ENCODE measurements around the gene TAS2R19. TPM values are rescaled to one million over a fixed set of nuclear protein-coding genes. Genes with fewer than 3 reads are reported as not detected.
"Not testable (repeated sequence)": the region's sequence is repeated elsewhere in the genome, so short reads cannot be mapped to it uniquely, and the experiment has no call there.

The TAS2R19 gene
- total RNA-seq, 1 experiment from 2014 or later = 2.7 TPM

GRCh38 chr12:11067514-11067913 lies 45.1 kb upstream of the TAS2R19 start:
- CTCF ChIA-PET = no interaction called here

DNA sequence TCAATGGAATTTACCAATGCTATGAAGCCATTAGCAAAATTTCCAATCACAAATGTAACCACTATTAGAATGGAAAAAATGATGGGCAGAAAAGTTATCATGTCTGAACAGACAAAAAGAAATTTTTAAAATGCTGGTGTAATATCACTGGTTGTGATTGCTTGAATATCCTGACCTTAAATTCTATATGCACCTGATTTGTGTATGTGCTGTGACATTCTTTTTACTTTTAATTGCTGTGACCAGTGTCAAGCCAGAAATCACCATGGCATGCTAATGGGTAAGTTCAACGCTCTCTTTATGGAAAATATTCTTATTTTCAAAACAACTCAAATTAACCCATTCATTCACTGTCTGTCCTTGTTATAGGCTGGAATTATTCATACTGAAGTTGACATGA lies 39.8 kb upstream of the TAS2R19 start, which contains the start of gene TAS2R46:
TSS of gene TAS2R46 (minus strand) at position 101 of the 400 bp plus-strand sequence. CDS start at position 101, 0 bp downstream.
- intact Hi-C loops (cut with micrococcal nuclease); H3K4me3 Mint-ChIP-seq (ENCODE audit: unreplicated experiment); POLR2A ChIA-PET; CTCF ChIA-PET; H3K27ac Mint-ChIP-seq (ENCODE audit: low read depth, unreplicated experiment); DNase-seq (ENCODE audit: unreplicated experiment); BruUV-seq (replicated peaks); H3K27me3 Mint-ChIP-seq (ENCODE audit: insufficient read depth, unreplicated experiment); H3K4me1 Mint-ChIP-seq (ENCODE audit: insufficient read depth, unreplicated experiment); H3K36me3 Mint-ChIP-seq (ENCODE audit: insufficient read depth, unreplicated experiment); H3K9me3 Mint-ChIP-seq (ENCODE audit: unreplicated experiment): not testable (repeated sequence)

More at GRCh38 chr12:11067514-11067913, 45.1 kb upstream of the TAS2R19 start:
- BruUV-seq (replicated peaks) = no TSS peak
- intact Hi-C loops (cut with micrococcal nuclease) = no loop called here
- Mint-ChIP-seq H3K4me3 (ENCODE audit: unreplicated experiment) (no peak overlapping the region), H3K27me3 (ENCODE audit: insufficient read depth, unreplicated experiment) (no peaks in the 10 kb centered on the region), H3K4me1 (ENCODE audit: insufficient read depth, unreplicated experiment) (no peaks in the 10 kb centered on the region), H3K9me3 (ENCODE audit: unreplicated experiment) (no peaks in the 10 kb centered on the region), H3K27ac (ENCODE audit: low read depth, unreplicated experiment) (no peak overlapping the region), H3K36me3 (ENCODE audit: insufficient read depth, unreplicated experiment) (no peaks in the 10 kb centered on the region)
- TF ChIP-seq, protein P1, sequence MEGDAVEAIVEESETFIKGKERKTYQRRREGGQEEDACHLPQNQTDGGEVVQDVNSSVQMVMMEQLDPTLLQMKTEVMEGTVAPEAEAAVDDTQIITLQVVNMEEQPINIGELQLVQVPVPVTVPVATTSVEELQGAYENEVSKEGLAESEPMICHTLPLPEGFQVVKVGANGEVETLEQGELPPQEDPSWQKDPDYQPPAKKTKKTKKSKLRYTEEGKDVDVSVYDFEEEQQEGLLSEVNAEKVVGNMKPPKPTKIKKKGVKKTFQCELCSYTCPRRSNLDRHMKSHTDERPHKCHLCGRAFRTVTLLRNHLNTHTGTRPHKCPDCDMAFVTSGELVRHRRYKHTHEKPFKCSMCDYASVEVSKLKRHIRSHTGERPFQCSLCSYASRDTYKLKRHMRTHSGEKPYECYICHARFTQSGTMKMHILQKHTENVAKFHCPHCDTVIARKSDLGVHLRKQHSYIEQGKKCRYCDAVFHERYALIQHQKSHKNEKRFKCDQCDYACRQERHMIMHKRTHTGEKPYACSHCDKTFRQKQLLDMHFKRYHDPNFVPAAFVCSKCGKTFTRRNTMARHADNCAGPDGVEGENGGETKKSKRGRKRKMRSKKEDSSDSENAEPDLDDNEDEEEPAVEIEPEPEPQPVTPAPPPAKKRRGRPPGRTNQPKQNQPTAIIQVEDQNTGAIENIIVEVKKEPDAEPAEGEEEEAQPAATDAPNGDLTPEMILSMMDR (IDR thresholded peaks at IDR 0.05; ENCODE audit: unreplicated experiment) = no peak
- POLR2A ChIA-PET = interaction anchor here (0.6 kb wide), 1 partner anchor 203 kb away, joined by 4 read pairs; no protein-coding TSS in a partner anchor
- DNase-seq (ENCODE audit: unreplicated experiment) = peak; percentile 64

DNA sequence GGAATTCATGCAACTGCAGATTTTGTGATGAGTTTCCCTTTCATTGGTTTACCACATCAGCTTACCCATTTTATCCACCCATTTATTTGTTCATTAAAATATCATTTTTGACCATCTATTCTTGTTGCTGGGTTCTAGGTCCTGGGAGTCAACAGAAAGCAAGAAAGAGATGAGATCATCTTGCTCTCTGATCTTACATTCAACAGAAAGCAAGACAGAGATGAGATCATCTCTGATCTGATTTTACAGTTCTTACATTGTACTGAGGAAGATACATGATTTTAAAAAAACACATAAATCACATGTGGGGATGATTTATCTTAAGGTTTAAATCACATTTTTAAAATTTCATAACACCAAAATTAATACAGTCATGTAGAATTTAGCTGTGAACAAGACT lies 37.4 kb upstream of the TAS2R19 start:
- H3K27me3 Mint-ChIP-seq (ENCODE audit: insufficient read depth, unreplicated experiment) = no peaks in the 10 kb centered on the region

DNA sequence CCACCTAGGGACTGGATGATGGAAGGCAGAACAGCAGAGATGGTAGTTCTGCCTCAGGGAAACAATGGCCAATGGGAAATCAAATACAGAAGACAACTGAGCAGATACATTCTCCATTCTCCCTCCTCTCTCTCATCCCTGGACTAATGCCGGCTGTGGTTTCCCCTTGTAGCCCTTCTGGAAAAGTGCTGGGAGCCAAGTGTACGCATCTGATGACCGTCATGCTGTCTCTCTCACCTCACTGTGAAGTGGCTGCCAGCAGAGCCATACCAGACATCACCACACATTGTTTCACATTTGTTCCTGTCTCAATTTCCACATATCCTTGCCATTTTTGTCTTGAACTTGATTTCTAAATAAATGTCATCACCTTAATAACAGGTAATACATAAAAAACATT lies 36.6 kb upstream of the TAS2R19 start:
- Mint-ChIP-seq H3K9me3 (ENCODE audit: unreplicated experiment) (no peaks in the 10 kb centered on the region), H3K4me1 (ENCODE audit: insufficient read depth, unreplicated experiment) (no peaks in the 10 kb centered on the region), H3K36me3 (ENCODE audit: insufficient read depth, unreplicated experiment) (peaks cover 13% of the 10 kb centered on the region), H3K4me3 (ENCODE audit: unreplicated experiment) (no peak overlapping the region), H3K27ac (ENCODE audit: low read depth, unreplicated experiment) (no peak overlapping the region), H3K27me3 (ENCODE audit: insufficient read depth, unreplicated experiment) (no peaks in the 10 kb centered on the region)
- POLR2A ChIA-PET = no interaction called here
- no TSS peak for BruUV-seq (replicated peaks)
- no peak for DNase-seq (ENCODE audit: unreplicated experiment)
- intact Hi-C loops (cut with micrococcal nuclease) = no loop called here
- TF ChIP-seq, protein P1 (IDR thresholded peaks at IDR 0.05; ENCODE audit: unreplicated experiment) = no peak
- CTCF ChIA-PET = no interaction called here

More for the DNA sequence above, 37.4 kb upstream of the TAS2R19 start:
- Mint-ChIP-seq H3K4me3 (ENCODE audit: unreplicated experiment) (no peak overlapping the region), H3K4me1 (ENCODE audit: insufficient read depth, unreplicated experiment) (no peaks in the 10 kb centered on the region), H3K9me3 (ENCODE audit: unreplicated experiment) (no peaks in the 10 kb centered on the region), H3K36me3 (ENCODE audit: insufficient read depth, unreplicated experiment) (peaks cover 13% of the 10 kb centered on the region), H3K27ac (ENCODE audit: low read depth, unreplicated experiment) (no peak overlapping the region)
- no TSS peak for BruUV-seq (replicated peaks)
- intact Hi-C loops (cut with micrococcal nuclease) = no loop called here
- CTCF ChIA-PET = no interaction called here
- DNase-seq (ENCODE audit: unreplicated experiment) = no peak
- POLR2A ChIA-PET = no interaction called here
- TF ChIP-seq, protein P1 (IDR thresholded peaks at IDR 0.05; ENCODE audit: unreplicated experiment) = no peak

- intact Hi-C loops (cut with micrococcal nuclease) = no loop called here
- TF ChIP-seq, protein P1 (IDR thresholded peaks at IDR 0.05; ENCODE audit: unreplicated experiment) = no peak
- H3K9me3 Mint-ChIP-seq (ENCODE audit: unreplicated experiment) = peaks cover 12% of the 10 kb centered on the region
- H3K36me3 Mint-ChIP-seq (ENCODE audit: insufficient read depth, unreplicated experiment) = peaks cover 17% of the 10 kb centered on the region
- H3K4me3 Mint-ChIP-seq (ENCODE audit: unreplicated experiment) = no peak overlapping the region
- ChIA-PET POLR2A (interaction anchor here (1.5 kb wide), 1 partner anchor 11 kb away, joined by 4 read pairs; no protein-coding TSS in a partner anchor), CTCF (no interaction called here)
- H3K27ac Mint-ChIP-seq (ENCODE audit: low read depth, unreplicated experiment) = no peak overlapping the region
- DNase-seq (ENCODE audit: unreplicated experiment) = no peak
- no TSS peak for BruUV-seq (replicated peaks)
- no peaks in the 10 kb centered on the region for H3K4me1 Mint-ChIP-seq (ENCODE audit: insufficient read depth, unreplicated experiment)
- no peaks in the 10 kb centered on the region for H3K27me3 Mint-ChIP-seq (ENCODE audit: insufficient read depth, unreplicated experiment)
Measured at GRCh38 chr12:11055306-11055705, 32.9 kb upstream of the TAS2R19 start.

GRCh38 chr12:11049806-11050531 lies 27.5 kb upstream of the TAS2R19 start:
- Mint-ChIP-seq H3K36me3 (ENCODE audit: insufficient read depth, unreplicated experiment) (peaks cover 15% of the 10 kb centered on the region), H3K9me3 (ENCODE audit: unreplicated experiment) (peaks cover 12% of the 10 kb centered on the region)
- intact Hi-C loops (cut with micrococcal nuclease); POLR2A ChIA-PET; BruUV-seq (replicated peaks); H3K27ac Mint-ChIP-seq (ENCODE audit: low read depth, unreplicated experiment); H3K4me3 Mint-ChIP-seq (ENCODE audit: unreplicated experiment); DNase-seq (ENCODE audit: unreplicated experiment); H3K4me1 Mint-ChIP-seq (ENCODE audit: insufficient read depth, unreplicated experiment); H3K27me3 Mint-ChIP-seq (ENCODE audit: insufficient read depth, unreplicated experiment): not testable (repeated sequence)
- CTCF ChIA-PET = interaction anchor here (0.6 kb wide), 1 partner anchor 326 kb away, joined by 3 read pairs; no protein-coding TSS in a partner anchor

Data from MCF 10A (cell line).